Neural progenitor cell (in vitro differentiated cells): ENCODE measurements around the gene GSE1. TPM values are rescaled to one million over a fixed set of nuclear protein-coding genes. Genes with fewer than 3 reads are reported as not detected.

Experiments used
- DNase-seq: peaks from one replicate; pipeline ENCODE4 v3.0.0-alpha.2; 2016; ENCODE audit warnings: low spot score
- H2AFZ ChIP-seq: fragments of 200-600 bp; sonication (generic); replicated peaks from 2 replicates; pipeline ENCODE4 v1.6.1; 2016; ENCODE audit warnings: antibody characterized with exemption
- H3F3A ChIP-seq: fragments of 200-600 bp; sonication (generic); 2 replicates; pipeline ENCODE4 v1.6.1; 2016; ENCODE audit warnings: antibody characterized with exemption, low read depth
- H3K27ac ChIP-seq: fragments of 200-600 bp; sonication (generic); 2 replicates; pipeline ENCODE4 v1.5.1; 2016; ENCODE audit warnings: mild to moderate bottlenecking
- H3K27me3 ChIP-seq: fragments of 200-600 bp; sonication (generic); 2 replicates; pipeline ENCODE4 v1.6.1; 2016; ENCODE audit warnings: mild to moderate bottlenecking, moderate library complexity
- H3K36me3 ChIP-seq: fragments of 200-600 bp; sonication (generic); 2 replicates; pipeline ENCODE4 v1.5.1; 2016
- H3K4me1 ChIP-seq: fragments of 200-600 bp; sonication (generic); 2 replicates; pipeline ENCODE4 v1.6.1; 2016; ENCODE audit warnings: mixed run types
- H3K4me2 ChIP-seq: fragments of 200-600 bp; sonication (generic); 2 replicates; pipeline ENCODE4 v1.6.1; 2016
- H3K4me3 ChIP-seq: fragments of 200-600 bp; sonication (generic); 2 replicates; pipeline ENCODE4 v1.5.1; 2016
- H3K79me2 ChIP-seq: fragments of 200-600 bp; sonication (generic); 2 replicates; pipeline ENCODE4 v1.6.1; 2016; ENCODE audit warnings: low read depth
- H3K9ac ChIP-seq: fragments of 200-600 bp; sonication (generic); 2 replicates; pipeline ENCODE4 v1.6.1; 2016
- H3K9me3 ChIP-seq: fragments of 200-600 bp; sonication (generic); 2 replicates; pipeline ENCODE4 v1.5.1; 2016; ENCODE audit warnings: low read depth
- H4K20me1 ChIP-seq: fragments of 200-600 bp; sonication (generic); 2 replicates; pipeline ENCODE4 v1.6.1; 2016; ENCODE audit warnings: low read depth
- H3K27ac Mint-ChIP-seq: 3 replicates; pipeline ENCODE4 v1.8.0; 2021; ENCODE audit warnings: mixed read lengths
- H3K27me3 Mint-ChIP-seq: 2 replicates; pipeline ENCODE4 v1.8.0; 2022; ENCODE audit warnings: low read depth, mild to moderate bottlenecking, inconsistent platforms, moderate library complexity, mixed read lengths; ENCODE audit not compliant: insufficient read depth
- H3K36me3 Mint-ChIP-seq: 3 replicates; pipeline ENCODE4 v1.8.0; 2021; ENCODE audit warnings: mixed read lengths
- H3K4me1 Mint-ChIP-seq: 3 replicates; pipeline ENCODE4 v1.8.0; 2021; ENCODE audit warnings: mixed read lengths
- H3K4me3 Mint-ChIP-seq: 3 replicates; pipeline ENCODE4 v1.8.0; 2021; ENCODE audit warnings: mild to moderate bottlenecking, moderate library complexity, mixed read lengths
- H3K9me3 Mint-ChIP-seq: 3 replicates; pipeline ENCODE4 v1.8.0; 2020; ENCODE audit warnings: mixed read lengths
- CTCF ChIP-seq: fragments of 200-600 bp; sonication (generic); IDR thresholded peaks from 2 replicates; pipeline ENCODE4 v1.5.1; 2017; ENCODE audit warnings: antibody characterized with exemption, mild to moderate bottlenecking
- EZH2 ChIP-seq: fragments of 200-600 bp; sonication (generic); IDR thresholded peaks from 2 replicates; pipeline ENCODE4 v1.6.1; 2017; ENCODE audit warnings: antibody characterized with exemption, mild to moderate bottlenecking, moderate library complexity
- EZH2phosphoT487 ChIP-seq: fragments of 200-600 bp; sonication (generic); IDR thresholded peaks from 2 replicates; pipeline ENCODE4 v1.6.1; 2017; ENCODE audit warnings: antibody characterized with exemption
- total RNA-seq: library from RNA; depleted of rRNA; stranded (reverse); fragments of >200 nt; gene quantifications from 2 replicates; pipeline ENCODE4 v1.2.3, GENCODE V29; 2015; ENCODE audit warnings: low replicate concordance

Gene GSE1
- total RNA-seq, 1 donor from 2014 or later: 7.7 TPM

GRCh38 chr16:85614338-85615013, 1.4 kb downstream of the GSE1 start:
- Histone ChIP-seq H3K27me3 (peaks cover 9% of the 10 kb centered on the region), H3K9ac (no peak overlapping the region), H3K4me1 (peaks cover 36% of the 10 kb centered on the region), H4K20me1 (peaks cover 75% of the 10 kb centered on the region), H3K36me3 (no peaks in the 10 kb centered on the region), H3K4me2 (peak overlapping the region; percentile 89), H2AFZ (no peak overlapping the region), H3F3A (peaks cover 65% of the 10 kb centered on the region), H3K79me2 (peaks cover 35% of the 10 kb centered on the region), H3K4me3 (peak overlapping the region; percentile 73), H3K27ac (peak overlapping the region; percentile 51), H3K9me3 (no peaks in the 10 kb centered on the region)
- DNase-seq: peak; percentile 94
- H3K4me1 Mint-ChIP-seq: peaks cover 46% of the 10 kb centered on the region
- H3K36me3 Mint-ChIP-seq: no peaks in the 10 kb centered on the region
- peak overlapping the region; percentile 64 for H3K4me3 Mint-ChIP-seq
- H3K27ac Mint-ChIP-seq: no peak overlapping the region
- H3K9me3 Mint-ChIP-seq: no peaks in the 10 kb centered on the region
- TF ChIP-seq EZH2phosphoT487 (peak; percentile 53), EZH2 (no peak), CTCF (no peak)
- peaks cover 17% of the 10 kb centered on the region for H3K27me3 Mint-ChIP-seq

GRCh38 chr16:85615014-85615851, 2.1 kb downstream of the GSE1 start:
- H3F3A ChIP-seq: peaks cover 61% of the 10 kb centered on the region
- no peaks in the 10 kb centered on the region for H3K36me3 ChIP-seq
- H3K9me3 ChIP-seq: no peaks in the 10 kb centered on the region
- peaks cover 42% of the 10 kb centered on the region for H3K4me1 Mint-ChIP-seq
- H3K9ac ChIP-seq: no peak overlapping the region
- peak overlapping the region; percentile 89 for H3K4me2 ChIP-seq
- no peaks in the 10 kb centered on the region for H3K36me3 Mint-ChIP-seq
- peaks cover 79% of the 10 kb centered on the region for H4K20me1 ChIP-seq
- peak overlapping the region; percentile 75 for H3K4me3 Mint-ChIP-seq
- no peak for TF ChIP-seq CTCF
- no peak for TF ChIP-seq EZH2phosphoT487
- no peak for TF ChIP-seq EZH2
- peaks cover 14% of the 10 kb centered on the region for H3K27me3 Mint-ChIP-seq
- H3K79me2 ChIP-seq: peaks cover 43% of the 10 kb centered on the region
- H3K9me3 Mint-ChIP-seq: no peaks in the 10 kb centered on the region
- peak; percentile 86 for DNase-seq
- H3K27ac ChIP-seq: peak overlapping the region; percentile 26
- H3K4me3 ChIP-seq: peak overlapping the region; percentile 73
- peaks cover 44% of the 10 kb centered on the region for H3K4me1 ChIP-seq
- H3K27me3 ChIP-seq: peaks cover 2% of the 10 kb centered on the region
- no peak overlapping the region for H3K27ac Mint-ChIP-seq
- H2AFZ ChIP-seq: no peak overlapping the region

- Mint-ChIP-seq H3K4me1 (peaks cover 37% of the 10 kb centered on the region), H3K27ac (no peak overlapping the region), H3K9me3 (peaks cover 3% of the 10 kb centered on the region), H3K27me3 (peaks cover 20% of the 10 kb centered on the region), H3K36me3 (peaks cover 5% of the 10 kb centered on the region), H3K4me3 (peak overlapping the region; percentile 75)
- H3K9ac ChIP-seq: no peak overlapping the region
- TF ChIP-seq CTCF: peak; percentile 94
- no peak for TF ChIP-seq EZH2phosphoT487
- H3K9me3 ChIP-seq: no peaks in the 10 kb centered on the region
- H3K4me2 ChIP-seq: peak overlapping the region; percentile 89
- peaks cover 51% of the 10 kb centered on the region for H3K79me2 ChIP-seq
- H2AFZ ChIP-seq: no peak overlapping the region
- peak overlapping the region; percentile 73 for H3K4me3 ChIP-seq
- no peaks in the 10 kb centered on the region for H3K27me3 ChIP-seq
- peaks cover 74% of the 10 kb centered on the region for H4K20me1 ChIP-seq
- H3K36me3 ChIP-seq: no peaks in the 10 kb centered on the region
- no peak overlapping the region for H3K27ac ChIP-seq
- peak; percentile 94 for DNase-seq
- peaks cover 44% of the 10 kb centered on the region for H3K4me1 ChIP-seq
- peaks cover 57% of the 10 kb centered on the region for H3F3A ChIP-seq
These were observed 2.9 kb downstream of the GSE1 start for GRCh38 chr16:85615852-85616606.
